HepG2 (cell line): ENCODE data around the gene AP1G1. TPM values are rescaled to one million over a fixed set of nuclear protein-coding genes. Genes with fewer than 3 reads are reported as not detected.
A peak's percentile ranks its signal among the peaks of the same experiment; 100 is the strongest.

ENCODE experiments used
- GTF3A ChIP-seq: sonication (generic); formaldehyde crosslinking; conservative IDR thresholded peaks from 2 replicates; pipeline ENCODE4 v1.4.0; 2020; ENCODE audit warnings: mild to moderate bottlenecking, missing genetic modification reagents
- HNRNPLL ChIP-seq: fragments of 200-400 bp; formaldehyde crosslinking; IDR thresholded peaks from 2 replicates; pipeline ENCODE4 v1.6.1; 2017; ENCODE audit warnings: mild to moderate bottlenecking, low read depth, low read length; ENCODE audit not compliant: poor library complexity, severe bottlenecking
- KDM5B ChIP-seq: sonication (generic); formaldehyde crosslinking; IDR thresholded peaks from 2 replicates; pipeline ENCODE4 v1.4.0; 2020; ENCODE audit warnings: missing genetic modification reagents, mild to moderate bottlenecking, borderline replicate concordance
- PAXIP1 ChIP-seq: sonication (generic); formaldehyde crosslinking; conservative IDR thresholded peaks from 2 replicates; pipeline ENCODE4 v1.4.0; 2020; ENCODE audit warnings: mild to moderate bottlenecking, missing genetic modification reagents, moderate library complexity
- SIN3A ChIP-seq: IDR thresholded peaks from 2 replicates; pipeline ENCODE4 v1.6.1; 2011; ENCODE audit warnings: low read depth, mild to moderate bottlenecking, control low read depth, low read length, borderline replicate concordance
- TAF15 ChIP-seq: fragments of 200-400 bp; formaldehyde crosslinking; IDR thresholded peaks from one replicate; pipeline ENCODE4 v1.6.1; 2018; ENCODE audit warnings: mild to moderate bottlenecking, low read depth, low read length; ENCODE audit not compliant: poor library complexity, severe bottlenecking
- WIZ ChIP-seq: sonication (generic); formaldehyde crosslinking; IDR thresholded peaks from 2 replicates; pipeline ENCODE4 v1.5.1; 2020; ENCODE audit warnings: mild to moderate bottlenecking, missing genetic modification reagents
- ZC3H4 ChIP-seq: sonication (generic); formaldehyde crosslinking; IDR thresholded peaks from 2 replicates; pipeline ENCODE4 v1.4.0; 2020; ENCODE audit warnings: missing genetic modification reagents, borderline replicate concordance
- ZNF124 ChIP-seq: sonication (generic); formaldehyde crosslinking; IDR thresholded peaks from 2 replicates; pipeline ENCODE4 v1.4.0; 2020; ENCODE audit warnings: missing genetic modification reagents
- ZNF615 ChIP-seq: sonication (generic); formaldehyde crosslinking; IDR thresholded peaks from 2 replicates; pipeline ENCODE4 v1.5.0; 2020; ENCODE audit warnings: mild to moderate bottlenecking, missing genetic modification reagents, borderline replicate concordance
- ZSCAN22 ChIP-seq: sonication (generic); formaldehyde crosslinking; IDR thresholded peaks from 2 replicates; pipeline ENCODE4 v1.4.0; 2020; ENCODE audit warnings: mild to moderate bottlenecking, missing genetic modification reagents
- ZSCAN9 ChIP-seq: IDR thresholded peaks from 2 replicates; pipeline ENCODE4 v1.6.1; 2016; ENCODE audit warnings: borderline replicate concordance
- polyA plus RNA-seq, 8 experiments: library from polyadenylated mRNA; depleted of rRNA in 3 of 8; stranded (reverse) in 7 of 8; unstranded in 1 of 8; fragments of >200 nt; fragmentation: Illumina TruSeq in 4 of 8; extraction: Trizol in 4 of 8; gene quantifications; 2 replicates each; pipeline versions ENCODE4 v1.2.1 to v1.2.3, GENCODE V29; 2011 to 2016; ENCODE audit warnings: low read depth in 4 of 8, missing spikeins in 1 of 8, mixed read lengths in 1 of 8; ENCODE audit not compliant: insufficient read depth in 1 of 8
- total RNA-seq, 5 experiments: library from RNA; depleted of rRNA; stranded (reverse); fragments of >200 nt; fragmentation: Illumina TruSeq; extraction: Trizol; gene quantifications; 2 replicates each; pipeline ENCODE4 v1.2.3, GENCODE V29; 2016; ENCODE audit warnings: low read depth in 1 of 5
- TF ChIP-seq, protein P1 (sequence below): IDR thresholded peaks from 2 replicates; pipeline ENCODE4 v1.4.0; 2020; ENCODE audit warnings: mild to moderate bottlenecking, missing genetic modification reagents
- TF ChIP-seq, protein P2 (sequence below): sonication (generic); formaldehyde crosslinking; IDR thresholded peaks from 2 replicates; pipeline ENCODE4 v1.5.0; 2020; ENCODE audit warnings: missing genetic modification reagents
- TF ChIP-seq, protein P3 (sequence below): IDR thresholded peaks from 2 replicates; pipeline ENCODE4 v1.6.1; 2016; ENCODE audit warnings: mild to moderate bottlenecking
- TF ChIP-seq, protein P4 (sequence below): sonication (generic); formaldehyde crosslinking; IDR thresholded peaks from 2 replicates; pipeline ENCODE4 v1.4.0; 2020; ENCODE audit warnings: missing genetic modification reagents, mild to moderate bottlenecking, borderline replicate concordance

AP1G1 gene
- total and polyA plus RNA-seq, 2 of the 13 experiments (the other 11 are each of a cell fraction or from before 2014, with no cell fraction given), result 62.2 to 66.2 TPM

DNA sequence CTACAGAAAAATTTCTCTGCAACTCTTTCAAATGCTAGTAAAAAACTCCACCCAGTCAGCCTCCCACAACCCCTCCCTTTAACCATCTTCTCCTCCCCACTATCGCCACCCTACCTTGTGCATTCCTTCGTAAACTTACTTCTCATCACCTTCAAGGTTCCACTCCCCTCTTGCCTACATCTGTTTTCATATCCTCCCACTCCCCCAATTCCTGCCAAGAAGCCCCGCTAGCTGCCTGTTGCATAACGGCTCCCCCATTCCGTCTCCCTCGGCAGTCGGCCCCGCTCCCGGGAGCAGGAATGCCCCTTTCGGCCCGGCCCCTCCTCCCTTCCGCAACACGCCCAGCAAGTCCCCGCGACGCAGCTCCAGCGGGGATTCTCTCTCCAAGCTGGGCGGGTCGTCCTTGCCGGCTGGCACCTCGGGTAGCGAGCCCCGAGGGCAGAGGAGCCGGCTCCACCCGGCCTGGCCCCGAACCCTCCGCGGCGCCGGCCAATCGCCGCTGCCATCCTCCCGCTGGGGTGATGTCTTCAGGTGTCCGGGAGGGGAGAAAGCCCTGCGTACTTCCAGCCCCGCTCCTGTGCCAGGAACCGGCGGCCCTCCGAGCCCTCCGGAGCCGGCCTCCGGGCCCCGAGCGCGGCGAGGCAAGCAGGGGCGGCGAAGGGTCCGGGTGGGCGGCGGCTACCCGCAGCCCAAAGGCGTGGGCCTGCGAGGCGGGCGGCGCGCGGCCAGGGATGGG is 85.7 kb downstream of the AP1G1 start (continued):
- TF ChIP-seq KDM5B (CRISPR knock-in tag) (peak; percentile 80; the same call in 1 of the 2 replicates), WIZ (CRISPR knock-in tag) (no peak), ZSCAN9 (CRISPR knock-in tag) (no peak), PAXIP1 (CRISPR knock-in tag) (peak; percentile 28; the same call in 1 of the 2 replicates), SIN3A (peak; percentile 81; the same call in 1 of the 2 replicates), ZNF615 (CRISPR knock-in tag) (no peak), ZNF124 (CRISPR knock-in tag) (no peak), ZC3H4 (no peak), HNRNPLL (peak; percentile 93), TAF15 (no peak), GTF3A (CRISPR knock-in tag) (0 out of 2 replicates have a peak, but pooled peaks have one; percentile 73), ZSCAN22 (CRISPR knock-in tag) (no peak)
- TF ChIP-seq, protein P1, sequence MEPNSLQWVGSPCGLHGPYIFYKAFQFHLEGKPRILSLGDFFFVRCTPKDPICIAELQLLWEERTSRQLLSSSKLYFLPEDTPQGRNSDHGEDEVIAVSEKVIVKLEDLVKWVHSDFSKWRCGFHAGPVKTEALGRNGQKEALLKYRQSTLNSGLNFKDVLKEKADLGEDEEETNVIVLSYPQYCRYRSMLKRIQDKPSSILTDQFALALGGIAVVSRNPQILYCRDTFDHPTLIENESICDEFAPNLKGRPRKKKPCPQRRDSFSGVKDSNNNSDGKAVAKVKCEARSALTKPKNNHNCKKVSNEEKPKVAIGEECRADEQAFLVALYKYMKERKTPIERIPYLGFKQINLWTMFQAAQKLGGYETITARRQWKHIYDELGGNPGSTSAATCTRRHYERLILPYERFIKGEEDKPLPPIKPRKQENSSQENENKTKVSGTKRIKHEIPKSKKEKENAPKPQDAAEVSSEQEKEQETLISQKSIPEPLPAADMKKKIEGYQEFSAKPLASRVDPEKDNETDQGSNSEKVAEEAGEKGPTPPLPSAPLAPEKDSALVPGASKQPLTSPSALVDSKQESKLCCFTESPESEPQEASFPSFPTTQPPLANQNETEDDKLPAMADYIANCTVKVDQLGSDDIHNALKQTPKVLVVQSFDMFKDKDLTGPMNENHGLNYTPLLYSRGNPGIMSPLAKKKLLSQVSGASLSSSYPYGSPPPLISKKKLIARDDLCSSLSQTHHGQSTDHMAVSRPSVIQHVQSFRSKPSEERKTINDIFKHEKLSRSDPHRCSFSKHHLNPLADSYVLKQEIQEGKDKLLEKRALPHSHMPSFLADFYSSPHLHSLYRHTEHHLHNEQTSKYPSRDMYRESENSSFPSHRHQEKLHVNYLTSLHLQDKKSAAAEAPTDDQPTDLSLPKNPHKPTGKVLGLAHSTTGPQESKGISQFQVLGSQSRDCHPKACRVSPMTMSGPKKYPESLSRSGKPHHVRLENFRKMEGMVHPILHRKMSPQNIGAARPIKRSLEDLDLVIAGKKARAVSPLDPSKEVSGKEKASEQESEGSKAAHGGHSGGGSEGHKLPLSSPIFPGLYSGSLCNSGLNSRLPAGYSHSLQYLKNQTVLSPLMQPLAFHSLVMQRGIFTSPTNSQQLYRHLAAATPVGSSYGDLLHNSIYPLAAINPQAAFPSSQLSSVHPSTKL (CRISPR knock-in tag), result peak; percentile 60; the same call in 1 of the 2 replicates
- TF ChIP-seq, protein P2, sequence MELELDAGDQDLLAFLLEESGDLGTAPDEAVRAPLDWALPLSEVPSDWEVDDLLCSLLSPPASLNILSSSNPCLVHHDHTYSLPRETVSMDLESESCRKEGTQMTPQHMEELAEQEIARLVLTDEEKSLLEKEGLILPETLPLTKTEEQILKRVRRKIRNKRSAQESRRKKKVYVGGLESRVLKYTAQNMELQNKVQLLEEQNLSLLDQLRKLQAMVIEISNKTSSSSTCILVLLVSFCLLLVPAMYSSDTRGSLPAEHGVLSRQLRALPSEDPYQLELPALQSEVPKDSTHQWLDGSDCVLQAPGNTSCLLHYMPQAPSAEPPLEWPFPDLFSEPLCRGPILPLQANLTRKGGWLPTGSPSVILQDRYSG (CRISPR knock-in tag), result no peak
- TF ChIP-seq, protein P3, sequence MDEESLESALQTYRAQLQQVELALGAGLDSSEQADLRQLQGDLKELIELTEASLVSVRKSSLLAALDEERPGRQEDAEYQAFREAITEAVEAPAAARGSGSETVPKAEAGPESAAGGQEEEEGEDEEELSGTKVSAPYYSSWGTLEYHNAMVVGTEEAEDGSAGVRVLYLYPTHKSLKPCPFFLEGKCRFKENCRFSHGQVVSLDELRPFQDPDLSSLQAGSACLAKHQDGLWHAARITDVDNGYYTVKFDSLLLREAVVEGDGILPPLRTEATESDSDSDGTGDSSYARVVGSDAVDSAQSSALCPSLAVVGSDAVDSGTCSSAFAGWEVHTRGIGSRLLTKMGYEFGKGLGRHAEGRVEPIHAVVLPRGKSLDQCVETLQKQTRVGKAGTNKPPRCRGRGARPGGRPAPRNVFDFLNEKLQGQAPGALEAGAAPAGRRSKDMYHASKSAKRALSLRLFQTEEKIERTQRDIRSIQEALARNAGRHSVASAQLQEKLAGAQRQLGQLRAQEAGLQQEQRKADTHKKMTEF, result peak; percentile 71
- TF ChIP-seq, protein P4, sequence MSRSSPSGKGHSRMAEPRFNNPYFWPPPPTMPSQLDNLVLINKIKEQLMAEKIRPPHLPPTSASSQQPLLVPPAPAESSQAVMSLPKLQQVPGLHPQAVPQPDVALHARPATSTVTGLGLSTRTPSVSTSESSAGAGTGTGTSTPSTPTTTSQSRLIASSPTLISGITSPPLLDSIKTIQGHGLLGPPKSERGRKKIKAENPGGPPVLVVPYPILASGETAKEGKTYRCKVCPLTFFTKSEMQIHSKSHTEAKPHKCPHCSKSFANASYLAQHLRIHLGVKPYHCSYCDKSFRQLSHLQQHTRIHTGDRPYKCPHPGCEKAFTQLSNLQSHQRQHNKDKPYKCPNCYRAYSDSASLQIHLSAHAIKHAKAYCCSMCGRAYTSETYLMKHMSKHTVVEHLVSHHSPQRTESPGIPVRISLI (CRISPR knock-in tag), result no peak
